HUDEP-2 (cell line): Measurements from ENCODE around the gene NSUN3.

ENCODE experiments used
- DNase-seq, 76 experiments: peaks; one replicate each; lab custom pipeline; 2025; ENCODE audit not compliant: unreplicated experiment in 76 of 76; lab: John Stamatoyannopoulos, UW

Gene NSUN3

GRCh38 chr3:94176988-94177745 lies 114.3 kb downstream of the NSUN3 start:
- no peak for DNase-seq
